ENCODE results near the gene HLA-DOA. TPM values are rescaled to one million over a fixed set of nuclear protein-coding genes. Genes with fewer than 3 reads are reported as not detected.

The HLA-DOA gene
- total RNA-seq, 4 donors from 2014 or later, result 3.8 to 11.5 (median 8.3) TPM

DNA sequence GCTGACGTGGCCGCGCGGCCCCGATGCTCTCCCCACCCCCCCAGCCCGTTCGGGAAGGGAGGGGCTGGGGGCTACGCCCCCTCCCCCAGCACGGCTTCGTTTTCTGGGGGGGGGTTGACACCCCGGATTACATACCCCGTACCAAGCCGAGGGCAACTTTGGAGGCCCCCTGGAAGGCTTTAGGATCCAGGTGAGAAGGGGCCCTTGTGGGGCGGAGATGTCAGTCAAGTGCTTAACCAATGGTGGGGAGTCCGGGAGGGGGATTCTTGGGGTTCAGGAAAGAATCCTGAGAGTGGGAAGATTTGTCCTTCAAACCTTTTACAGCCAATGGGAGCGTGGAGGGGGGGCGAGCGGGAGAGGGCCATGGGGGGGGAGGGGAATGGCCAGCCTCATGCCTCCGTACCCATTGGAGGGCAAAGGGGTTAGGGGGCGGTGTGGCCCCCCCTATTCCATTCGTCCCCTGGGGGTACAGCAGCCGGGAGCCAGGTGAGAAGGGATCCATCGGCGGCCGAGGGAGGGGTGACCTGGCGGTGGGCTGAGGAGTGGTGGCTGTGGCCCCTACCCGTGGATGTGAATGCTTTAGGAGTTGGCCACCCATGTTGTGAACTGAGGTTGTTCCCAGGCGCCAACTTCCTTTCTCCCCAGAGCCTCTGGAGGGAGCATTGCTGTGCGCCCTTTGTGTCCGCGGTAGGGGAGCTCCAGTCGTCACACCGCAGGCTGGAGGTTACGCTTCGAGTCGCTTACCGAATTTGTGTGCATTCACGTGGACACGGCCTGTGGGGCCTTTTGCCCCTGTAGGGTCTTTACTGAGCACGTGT lies 40.3 kb downstream of the HLA-DOA start:
- Histone ChIP-seq H3K27ac (replicated peaks in 1 of 4) (peak overlapping the region; percentile 97 to 100 (median 99)), H3K36me3 (peaks cover 0 to 20% (median 10%) of the 10 kb centered on the region in 4 donors), H3K4me3 (peak overlapping the region; percentile 59 to 87 (median 76)), H3K27me3 (no peaks in the 10 kb centered on the region), H3K4me1 (peaks cover 14 to 29% (median 22%) of the 10 kb centered on the region in 4 donors), H3K9me3 (no peaks in the 10 kb centered on the region)
- DNase-seq (ENCODE audit: extremely low spot score), result peak; percentile 93
- intact Hi-C loops (cut with DNase I), result loop anchor here (5.0 kb wide), 1 partner anchor 37 kb away; no protein-coding TSS in a partner anchor
- TF ChIP-seq CTCF (IDR thresholded peaks at IDR 0.05) (peak in 1 of 3 experiments; percentile 5), POLR2A (IDR thresholded peaks at IDR 0.05; ENCODE audit: low read depth) (peak; percentile 34), EP300 (IDR thresholded peaks at IDR 0.05) (no peak), POLR2AphosphoS5 (IDR thresholded peaks at IDR 0.05) (no peak)
- WGBS, result 2% methylated on average over 25 of the region's 40 CpGs

- Histone ChIP-seq H3K9me3 (no peaks in the 10 kb centered on the region), H3K27me3 (no peaks in the 10 kb centered on the region), H3K27ac (replicated peaks in 1 of 4) (peak within 1 kb of the TSS; percentile 97 to 100 (median 99)), H3K4me3 (peak within 1 kb of the TSS; percentile 59 to 87 (median 76)), H3K36me3 (peaks cover 0 to 12% (median 9%) of the 10 kb centered on the region in 4 donors), H3K4me1 (peaks cover 14 to 31% (median 21%) of the 10 kb centered on the region in 4 donors)
- DNase-seq (ENCODE audit: extremely low spot score), result peak; percentile 99
- WGBS, result 0% methylated on average over 14 of the region's 62 CpGs
- peak in 1 of 2 donors; percentile 96 for TF ChIP-seq POLR2AphosphoS5 (IDR thresholded peaks at IDR 0.05)
- peak; percentile 93 for TF ChIP-seq POLR2A (IDR thresholded peaks at IDR 0.05; ENCODE audit: low read depth)
- no peak for TF ChIP-seq EP300 (IDR thresholded peaks at IDR 0.05)
- TF ChIP-seq CTCF (IDR thresholded peaks at IDR 0.05), result peak in 1 of 3 experiments; percentile 15
- intact Hi-C loops (cut with DNase I), result loop anchor here (5.0 kb wide), 1 partner anchor 36 kb away; no protein-coding TSS in a partner anchor
These were observed 41.1 kb downstream of the HLA-DOA start, which contains the start of gene BRD2 for GRCh38 chr6:32968093-32968866. Gene BRD2, plus strand, starts transcription at chr6:32968594. Its CDS starts 4,305 bp downstream, at chr6:32972899.

DNA sequence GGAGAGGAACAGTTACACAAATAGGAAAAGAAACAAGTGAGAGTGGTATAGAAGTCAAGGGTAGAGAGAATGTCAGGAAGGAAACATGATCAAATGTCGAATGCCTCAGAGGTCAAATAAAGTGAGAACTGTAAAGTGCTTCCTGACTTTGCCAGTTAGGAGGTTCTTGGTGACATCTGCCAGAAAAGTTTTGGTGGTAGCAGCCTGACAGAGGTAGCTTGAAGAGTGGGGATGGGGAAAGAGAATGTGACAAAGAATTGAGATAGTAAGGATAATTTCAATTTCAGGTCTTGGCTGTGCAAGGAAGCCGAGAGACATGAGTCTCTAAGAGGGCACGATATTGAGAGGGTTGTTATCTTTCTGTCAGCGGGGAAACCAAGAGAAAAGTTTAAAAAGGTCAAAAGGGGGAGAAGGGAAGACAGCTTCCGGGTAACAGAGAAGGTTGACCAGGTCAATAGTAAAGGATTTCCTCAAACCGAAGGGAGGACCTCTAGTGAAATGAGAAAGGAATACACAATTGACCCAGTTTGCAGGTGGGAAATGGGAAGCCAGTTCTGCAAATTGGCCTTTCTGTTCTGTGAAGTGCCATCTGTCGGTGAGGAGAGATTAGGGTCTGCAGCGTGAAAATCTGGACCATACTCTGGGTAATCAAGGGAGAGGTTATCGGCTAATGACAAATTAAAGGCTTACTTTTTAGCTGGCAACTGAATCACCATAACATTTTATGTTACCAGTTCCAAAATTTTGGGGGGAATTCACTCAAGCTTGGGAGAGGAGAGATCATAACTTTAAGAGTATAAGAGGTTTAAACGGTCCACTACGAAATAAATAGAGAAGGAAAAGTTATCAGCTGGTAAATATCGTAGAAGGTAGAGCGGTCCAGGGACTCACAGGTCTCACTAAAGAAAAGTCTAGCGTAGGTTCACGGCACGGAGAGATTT lies 42.0 kb downstream of the HLA-DOA start:
- Histone ChIP-seq H3K36me3 (peaks cover 0 to 3% (median 2%) of the 10 kb centered on the region in 4 donors), H3K9me3 (no peaks in the 10 kb centered on the region), H3K27me3 (no peaks in the 10 kb centered on the region), H3K4me1 (peaks cover 14 to 31% (median 21%) of the 10 kb centered on the region in 4 donors), H3K4me3 (peak overlapping the region; percentile 59 to 87 (median 76)), H3K27ac (replicated peaks in 1 of 4) (peak overlapping the region; percentile 97 to 100 (median 99))
- DNase-seq (ENCODE audit: extremely low spot score), result peak; percentile 84
- intact Hi-C loops (cut with DNase I), result loop anchor here (5.0 kb wide), 1 partner anchor 35 kb away; no protein-coding TSS in a partner anchor
- 7% methylated on average over 16 of the region's 16 CpGs for WGBS
- TF ChIP-seq CTCF (IDR thresholded peaks at IDR 0.05), result peak; percentile 50 to 62 (median 58)
- no peak for TF ChIP-seq EP300 (IDR thresholded peaks at IDR 0.05)
- TF ChIP-seq POLR2AphosphoS5 (IDR thresholded peaks at IDR 0.05), result peak in 1 of 2 donors; percentile 12
- no peak for TF ChIP-seq POLR2A (IDR thresholded peaks at IDR 0.05; ENCODE audit: low read depth)

GRCh38 chr6:32964776-32965175 lies 44.6 kb downstream of the HLA-DOA start:
- no peaks in the 10 kb centered on the region for H3K9me3 ChIP-seq
- no peaks in the 10 kb centered on the region for H3K27me3 ChIP-seq
- TF ChIP-seq EP300 (IDR thresholded peaks at IDR 0.05) (no peak), CTCF (IDR thresholded peaks at IDR 0.05) (no peak), POLR2AphosphoS5 (IDR thresholded peaks at IDR 0.05) (no peak), POLR2A (IDR thresholded peaks at IDR 0.05; ENCODE audit: low read depth) (no peak)
- H3K27ac ChIP-seq (replicated peaks in 1 of 4), result no peak overlapping the region
- WGBS, result 90% methylated on average over 5 of the region's 5 CpGs
- intact Hi-C loops (cut with DNase I), result loop anchor here (5.0 kb wide), 1 partner anchor 32 kb away; no protein-coding TSS in a partner anchor
- no peaks in the 10 kb centered on the region for H3K36me3 ChIP-seq
- DNase-seq (ENCODE audit: extremely low spot score), result no peak
- no peak overlapping the region for H3K4me3 ChIP-seq
- peaks cover 14 to 36% (median 21%) of the 10 kb centered on the region in 4 donors for H3K4me1 ChIP-seq
